IPS-18c (cell line): Measurements from ENCODE around the gene STYXL1.
"Not testable (repeated sequence)": the region's sequence is repeated elsewhere in the genome, so short reads cannot be mapped to it uniquely, and the experiment has no call there.

ENCODE experiments used
- H3K4me3 ChIP-seq: 2 replicates; pipeline ENCODE4 v1.7.0; 2013; ENCODE audit warnings: low read depth, mild to moderate bottlenecking, low read length, moderate library complexity; ENCODE audit not compliant: insufficient read depth
- H3K9me3 ChIP-seq: one replicate; pipeline ENCODE4 v1.6.1; 2013; ENCODE audit warnings: mild to moderate bottlenecking, low read length, moderate library complexity; ENCODE audit not compliant: control insufficient read depth, insufficient read depth

Gene STYXL1

GRCh38 chr7:76071316-76072242 is 23.8 kb upstream of the STYXL1 start:
- Histone ChIP-seq H3K9me3 (no peaks in the 10 kb centered on the region), H3K4me3 (no peak overlapping the region)

DNA sequence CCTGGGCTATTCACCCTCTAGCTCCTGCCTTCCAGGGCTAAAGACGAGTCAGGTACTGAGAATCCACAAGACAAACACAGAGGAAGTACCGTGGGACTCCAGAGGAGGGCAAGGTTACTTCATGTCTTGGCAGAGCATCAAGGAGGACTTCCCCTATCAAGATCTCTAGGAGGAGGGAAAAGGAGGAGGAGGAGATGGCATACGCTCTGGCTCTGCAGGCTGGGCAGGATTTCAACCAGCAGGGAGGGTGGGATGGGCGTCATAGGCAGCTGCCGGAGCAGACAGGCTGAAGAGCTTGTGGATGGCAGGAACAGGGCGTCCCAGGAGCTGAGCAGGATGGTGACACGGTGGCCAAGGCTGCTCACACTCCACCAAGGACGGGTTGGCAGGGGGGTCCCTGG is 21.4 kb upstream of the STYXL1 start:
- H3K4me3 ChIP-seq, result no peak overlapping the region

GRCh38 chr7:76066716-76067503 is 19.1 kb upstream of the STYXL1 start:
- H3K4me3 ChIP-seq, result no peak overlapping the region
- H3K9me3 ChIP-seq, result no peaks in the 10 kb centered on the region

More for the DNA sequence above, 21.4 kb upstream of the STYXL1 start:
- no peaks in the 10 kb centered on the region for H3K9me3 ChIP-seq

DNA sequence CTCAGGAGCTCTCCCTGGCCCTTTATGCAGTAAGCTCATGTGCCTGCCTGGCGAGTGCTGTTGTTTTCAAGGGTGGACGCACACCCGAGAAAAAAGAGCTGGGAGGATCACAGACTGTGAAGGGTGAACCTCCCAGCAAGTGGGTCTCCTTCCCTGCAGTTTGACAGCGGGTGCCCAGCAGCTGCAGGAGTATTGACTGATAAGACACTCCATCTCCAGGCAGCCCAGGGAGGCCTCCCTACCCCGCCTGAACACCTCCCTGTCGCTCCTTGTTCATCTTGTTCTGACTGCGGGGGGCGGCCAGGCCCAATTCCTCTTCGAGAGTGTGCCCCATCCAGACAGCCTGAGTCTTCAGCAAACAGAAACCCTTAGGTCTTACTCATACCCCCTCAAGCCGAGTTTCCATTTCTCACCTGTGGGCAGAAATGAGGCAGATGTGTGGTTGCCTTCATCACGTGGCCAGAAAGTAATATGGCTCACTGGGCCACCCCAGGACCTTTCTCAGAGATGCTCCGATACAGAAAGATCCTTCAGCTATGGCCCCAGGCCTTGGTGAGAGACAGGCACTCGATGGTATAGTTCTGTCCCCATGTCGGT is 17.3 kb upstream of the STYXL1 start:
- Histone ChIP-seq H3K4me3 (no peak overlapping the region), H3K9me3 (no peaks in the 10 kb centered on the region)

DNA sequence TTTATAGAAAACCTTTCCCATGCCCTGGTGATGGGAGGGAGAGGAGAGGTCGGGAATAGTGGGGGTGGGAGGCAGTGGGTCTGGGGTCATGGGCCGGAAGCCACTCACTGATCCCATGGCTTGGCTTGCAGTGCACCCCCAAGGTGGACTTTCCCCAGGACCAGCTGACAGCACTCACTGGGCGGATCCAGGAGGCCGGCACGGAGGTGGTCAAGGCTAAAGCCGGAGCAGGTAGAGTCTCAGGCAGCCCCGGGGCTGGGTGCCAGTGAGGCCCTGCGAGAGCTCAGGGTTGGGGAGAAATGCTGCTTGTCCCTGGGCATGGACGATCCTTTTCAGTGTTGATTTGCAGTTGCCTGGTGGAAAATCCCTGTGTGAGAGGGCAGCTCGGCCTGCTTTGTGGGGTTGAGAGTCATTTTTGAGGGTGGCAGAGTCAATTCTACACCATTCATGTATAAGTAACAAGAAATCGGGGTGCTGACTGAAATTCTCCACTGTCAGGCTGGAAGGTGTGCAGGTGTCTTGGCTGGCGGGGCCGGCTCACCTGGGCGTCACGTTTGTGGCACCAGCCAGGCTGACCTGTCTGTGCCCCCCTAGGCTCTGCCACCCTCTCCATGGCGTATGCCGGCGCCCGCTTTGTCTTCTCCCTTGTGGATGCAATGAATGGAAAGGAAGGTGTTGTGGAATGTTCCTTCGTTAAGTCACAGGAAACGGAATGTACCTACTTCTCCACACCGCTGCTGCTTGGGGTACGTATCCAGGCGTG is 16.6 kb upstream of the STYXL1 start:
- Histone ChIP-seq H3K9me3 (no peaks in the 10 kb centered on the region), H3K4me3 (no peak overlapping the region)

GRCh38 chr7:76063525-76063924 is 15.7 kb upstream of the STYXL1 start:
- no peaks in the 10 kb centered on the region for H3K9me3 ChIP-seq
- no peak overlapping the region for H3K4me3 ChIP-seq

DNA sequence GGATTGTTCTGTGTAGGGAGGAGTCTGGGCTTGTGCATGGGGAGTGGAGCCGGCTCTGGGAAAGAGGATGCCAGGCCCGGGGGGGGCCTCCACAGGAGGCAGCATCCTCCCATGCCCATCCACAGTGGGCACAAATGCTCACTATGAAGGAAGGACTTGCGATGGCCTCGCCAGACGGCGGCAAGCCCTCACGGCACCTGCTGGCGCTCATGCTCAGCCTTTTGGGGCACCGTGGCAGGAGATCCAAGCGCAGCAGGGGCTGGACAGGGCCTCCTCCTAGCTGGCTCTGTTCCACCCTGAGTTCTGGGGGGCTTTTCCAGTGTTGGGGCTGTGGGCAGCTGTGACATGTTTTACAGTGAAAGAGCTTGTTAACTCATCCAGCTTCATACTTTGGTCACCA is 15.3 kb upstream of the STYXL1 start:
- Histone ChIP-seq H3K9me3 (no peaks in the 10 kb centered on the region), H3K4me3 (no peak overlapping the region)

GRCh38 chr7:76062254-76062653 is 14.5 kb upstream of the STYXL1 start:
- H3K9me3 ChIP-seq, result no peaks in the 10 kb centered on the region
- no peak overlapping the region for H3K4me3 ChIP-seq

GRCh38 chr7:76060842-76061241 is 13.0 kb upstream of the STYXL1 start:
- H3K9me3 ChIP-seq, result no peaks in the 10 kb centered on the region

DNA sequence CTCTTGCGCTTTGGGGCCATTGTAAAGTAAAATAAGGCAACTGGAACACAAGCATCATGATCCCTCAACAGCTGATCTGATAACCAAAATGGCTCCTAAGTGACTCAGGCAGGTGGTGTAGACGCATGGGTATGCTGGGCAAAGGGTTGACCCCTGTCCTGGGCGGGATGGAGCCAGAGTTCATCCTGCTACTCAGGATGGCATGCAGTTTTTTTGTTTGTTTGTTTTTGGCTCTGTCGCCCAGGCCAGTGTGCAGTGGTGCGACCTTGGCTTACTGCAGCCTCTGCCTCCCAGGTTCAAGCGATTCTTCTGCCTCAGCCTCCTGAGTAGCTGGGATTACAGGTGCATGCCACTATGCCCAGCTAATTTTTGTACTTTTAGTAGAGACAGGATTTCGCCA is 10.9 kb upstream of the STYXL1 start:
- H3K4me3 ChIP-seq, H3K9me3 ChIP-seq: not testable (repeated sequence)

More at GRCh38 chr7:76060842-76061241, 13.0 kb upstream of the STYXL1 start:
- H3K4me3 ChIP-seq, result no peak overlapping the region

GRCh38 chr7:76057813-76058145 is 10.0 kb upstream of the STYXL1 start:
- H3K9me3 ChIP-seq, result no peaks in the 10 kb centered on the region
- no peak overlapping the region for H3K4me3 ChIP-seq

GRCh38 chr7:76057103-76057812 is 9.5 kb upstream of the STYXL1 start:
- Histone ChIP-seq H3K4me3 (no peak overlapping the region), H3K9me3 (no peaks in the 10 kb centered on the region)

- Histone ChIP-seq H3K4me3 (no peak overlapping the region), H3K9me3 (no peaks in the 10 kb centered on the region)
These were observed 8.4 kb upstream of the STYXL1 start for GRCh38 chr7:76056241-76056640.

- no peaks in the 10 kb centered on the region for H3K9me3 ChIP-seq
- H3K4me3 ChIP-seq, result no peak overlapping the region
These were observed 6.6 kb upstream of the STYXL1 start for GRCh38 chr7:76054123-76055120.

- Histone ChIP-seq H3K4me3 (no peak overlapping the region), H3K9me3 (no peaks in the 10 kb centered on the region)
These were observed 5.7 kb upstream of the STYXL1 start for GRCh38 chr7:76053461-76053860.

DNA sequence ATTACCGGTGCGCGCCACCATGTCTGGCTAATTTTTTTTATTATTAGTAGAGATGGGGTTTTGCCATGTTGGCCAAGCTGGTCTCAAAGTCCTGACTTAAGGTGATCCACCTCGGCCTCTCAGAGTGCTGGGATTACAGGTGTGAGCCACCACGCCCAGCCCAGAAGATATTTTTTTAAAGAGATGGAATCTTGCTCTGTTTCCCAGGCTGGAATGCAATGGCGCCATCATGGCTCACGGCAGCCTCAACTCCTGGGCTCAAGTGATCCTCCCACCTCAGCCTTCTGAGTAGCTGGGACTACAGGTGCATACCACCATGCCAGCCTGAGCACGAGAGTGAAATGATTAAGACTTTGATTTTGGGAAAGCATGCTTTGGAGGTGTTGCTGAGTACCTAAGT is 4.9 kb upstream of the STYXL1 start:
- not testable (repeated sequence) for H3K4me3 ChIP-seq, H3K9me3 ChIP-seq
